Lower lobe of right lung (tissue), 2 donors: ENCODE data around the gene LGR6. TPM values are rescaled to one million over a fixed set of nuclear protein-coding genes. Genes with fewer than 3 reads are reported as not detected.

Experiments
- ATAC-seq, 2 donors: fragments of 200-7000 bp; cut with Tn5 transposase; one replicate each; pipeline ENCODE4 v1.9.1; 2020 to 2022; ENCODE audit warnings: mild to moderate bottlenecking in 2 of 2, moderate library complexity in 2 of 2
- DNase-seq: peaks from one replicate; pipeline ENCODE4 v3.0.0-alpha.2; 2020
- H3K27ac ChIP-seq: fragments of 200-600 bp; one replicate; pipeline ENCODE4 v1.8.0; 2022
- H3K27me3 ChIP-seq: fragments of 200-600 bp; one replicate; pipeline ENCODE4 v1.8.0; 2022; ENCODE audit warnings: low read depth
- H3K36me3 ChIP-seq: fragments of 200-600 bp; one replicate; pipeline ENCODE4 v1.8.0; 2022; ENCODE audit warnings: mild to moderate bottlenecking
- H3K4me1 ChIP-seq: fragments of 200-600 bp; one replicate; pipeline ENCODE4 v1.8.0; 2022
- H3K4me3 ChIP-seq: fragments of 200-600 bp; one replicate; pipeline ENCODE4 v1.8.0; 2022; ENCODE audit warnings: mild to moderate bottlenecking
- H3K9me3 ChIP-seq: fragments of 200-600 bp; one replicate; pipeline ENCODE4 v1.8.0; 2022
- CTCF ChIP-seq: fragments of 200-600 bp; IDR thresholded peaks from one replicate; pipeline ENCODE4 v1.8.0; 2022; ENCODE audit warnings: antibody characterized with exemption, mild to moderate bottlenecking
- intact Hi-C: fragments of 100-400 bp; cut with DNase I; formaldehyde crosslinking; loops from one replicate; pipeline ENCODE4 v1.11.0; 2022
- total RNA-seq: library from RNA; stranded (reverse); fragmentation: NEBNext Ultra II Directional; extraction: Animal tissue kit (Norgen Biotek cat#: 25700); gene quantifications from one replicate; pipeline ENCODE4 v1.2.1, GENCODE V29; 2021
- donor health status: DM: no; HTN: yes; CAD: no; lungs with severe emphysema.

Gene LGR6
- total RNA-seq, 1 donor from 2014 or later: 1.7 TPM

GRCh38 chr1:202217951-202218350, 24.4 kb downstream of the LGR6 start:
- intact Hi-C loops: no loop called here
- Histone ChIP-seq H3K9me3 (no peaks in the 10 kb centered on the region), H3K36me3 (no peaks in the 10 kb centered on the region), H3K4me1 (no peaks in the 10 kb centered on the region), H3K4me3 (no peak overlapping the region), H3K27ac (no peak overlapping the region), H3K27me3 (peaks cover 46% of the 10 kb centered on the region)
- DNase-seq: no peak
- TF ChIP-seq CTCF: no peak
- ATAC-seq: no peak

- ATAC-seq (no peak), DNase-seq (no peak)
- H3K4me3 ChIP-seq: no peak overlapping the region
- H3K9me3 ChIP-seq: no peaks in the 10 kb centered on the region
- TF ChIP-seq CTCF: no peak
- intact Hi-C loops: no loop called here
- peaks cover 21% of the 10 kb centered on the region for H3K27me3 ChIP-seq
- no peaks in the 10 kb centered on the region for H3K36me3 ChIP-seq
- H3K4me1 ChIP-seq: no peaks in the 10 kb centered on the region
- H3K27ac ChIP-seq: no peak overlapping the region
Observed at GRCh38 chr1:202220733-202221132, 27.1 kb downstream of the LGR6 start.

GRCh38 chr1:202221911-202222909, 28.6 kb downstream of the LGR6 start:
- peak in 1 of 2 donors; percentile 28 for ATAC-seq
- H3K4me1 ChIP-seq: no peaks in the 10 kb centered on the region
- H3K27me3 ChIP-seq: peaks cover 17% of the 10 kb centered on the region
- intact Hi-C loops: no loop called here
- no peak overlapping the region for H3K4me3 ChIP-seq
- no peaks in the 10 kb centered on the region for H3K9me3 ChIP-seq
- TF ChIP-seq CTCF: no peak
- DNase-seq: no peak
- no peaks in the 10 kb centered on the region for H3K36me3 ChIP-seq
- H3K27ac ChIP-seq: no peak overlapping the region

GRCh38 chr1:202223121-202223860, 29.7 kb downstream of the LGR6 start:
- H3K36me3 ChIP-seq: no peaks in the 10 kb centered on the region
- intact Hi-C loops: no loop called here
- peaks cover 15% of the 10 kb centered on the region for H3K27me3 ChIP-seq
- DNase-seq (no peak), ATAC-seq (no peak)
- no peaks in the 10 kb centered on the region for H3K9me3 ChIP-seq
- H3K27ac ChIP-seq: no peak overlapping the region
- H3K4me1 ChIP-seq: no peaks in the 10 kb centered on the region
- no peak overlapping the region for H3K4me3 ChIP-seq
- no peak for TF ChIP-seq CTCF

- DNase-seq (no peak), ATAC-seq (no peak)
- TF ChIP-seq CTCF: no peak
- intact Hi-C loops: no loop called here
- no peaks in the 10 kb centered on the region for H3K9me3 ChIP-seq
- no peaks in the 10 kb centered on the region for H3K36me3 ChIP-seq
- H3K4me1 ChIP-seq: no peaks in the 10 kb centered on the region
- H3K27me3 ChIP-seq: peaks cover 6% of the 10 kb centered on the region
- no peak overlapping the region for H3K27ac ChIP-seq
- no peak overlapping the region for H3K4me3 ChIP-seq
Observed at GRCh38 chr1:202224453-202224852, 30.9 kb downstream of the LGR6 start.
